WTC11 (cell line): Measurements from ENCODE around the gene ATP6V0B. TPM values are rescaled to one million over a fixed set of nuclear protein-coding genes. Genes with fewer than 3 reads are reported as not detected.

Source experiments
- ATAC-seq: fragments of 200-7000 bp; cut with Tn5 transposase; 2 replicates; pipeline ENCODE4 v1.10.0; 2021; ENCODE audit warnings: mild to moderate bottlenecking, moderate library complexity
- CTCF ChIA-PET: fragments of 300-600 bp; sonication (Branson Sonifier 250); formaldehyde crosslinking; loops from one replicate; lab custom pipeline; 2021; ENCODE audit warnings: antibody characterized with exemption; lab: Charles Lee
- POLR2A ChIA-PET: fragments of 350-600 bp; sonication (Branson Sonifier 250); formaldehyde crosslinking; loops from one replicate; lab custom pipeline; 2021; ENCODE audit warnings: antibody characterized with exemption; lab: Charles Lee
- DNase-seq: peaks from one replicate; pipeline ENCODE4 v3.0.0; 2021; ENCODE audit warnings: low spot score
- H3K27ac Mint-ChIP-seq: 2 replicates; pipeline ENCODE4 v1.8.0; 2021; ENCODE audit warnings: mixed read lengths
- H3K27me3 Mint-ChIP-seq: 2 replicates; pipeline ENCODE4 v1.8.0; 2021; ENCODE audit warnings: low read depth, mild to moderate bottlenecking, moderate library complexity, mixed read lengths
- H3K36me3 Mint-ChIP-seq: 2 replicates; pipeline ENCODE4 v1.8.0; 2021; ENCODE audit warnings: mixed read lengths
- H3K4me1 Mint-ChIP-seq: 2 replicates; pipeline ENCODE4 v1.8.0; 2022; ENCODE audit warnings: mixed read lengths
- H3K4me3 Mint-ChIP-seq: 2 replicates; pipeline ENCODE4 v1.8.0; 2021; ENCODE audit warnings: mild to moderate bottlenecking, moderate library complexity, mixed read lengths
- H3K9me3 Mint-ChIP-seq: 2 replicates; pipeline ENCODE4 v1.8.0; 2021; ENCODE audit warnings: mixed read lengths
- CBFB ChIP-seq: sonication (generic); formaldehyde crosslinking; IDR thresholded peaks from 2 replicates; pipeline ENCODE4 v1.8.1; 2022; ENCODE audit warnings: mild to moderate bottlenecking, low read depth, missing genetic modification reagents
- CREB1 ChIP-seq: sonication (generic); formaldehyde crosslinking; IDR thresholded peaks from 2 replicates; pipeline ENCODE4 v1.8.0; 2023; ENCODE audit warnings: mild to moderate bottlenecking, missing genetic modification reagents
- E2F5 ChIP-seq: sonication (generic); formaldehyde crosslinking; IDR thresholded peaks from 2 replicates; pipeline ENCODE4 v1.8.1; 2022; ENCODE audit warnings: mild to moderate bottlenecking, moderate library complexity, missing genetic modification reagents
- FOXJ3 ChIP-seq: sonication (generic); formaldehyde crosslinking; IDR thresholded peaks from 2 replicates; pipeline ENCODE4 v1.9.0; 2021; ENCODE audit warnings: missing genetic modification reagents, mild to moderate bottlenecking, borderline replicate concordance
- FOXK1 ChIP-seq: sonication (generic); formaldehyde crosslinking; IDR thresholded peaks from 2 replicates; pipeline ENCODE4 v1.8.0; 2022; ENCODE audit warnings: mild to moderate bottlenecking, moderate library complexity, missing genetic modification reagents
- KAT7 ChIP-seq: sonication (generic); formaldehyde crosslinking; IDR thresholded peaks from 2 replicates; pipeline ENCODE4 v1.8.1; 2023; ENCODE audit warnings: missing genetic modification reagents, mild to moderate bottlenecking, borderline replicate concordance
- MXD4 ChIP-seq: fragments of 250-450 bp; sonication (Bioruptor Pico); IDR thresholded peaks from 2 replicates; pipeline ENCODE4 v1.8.0; 2021; ENCODE audit warnings: mild to moderate bottlenecking, moderate library complexity, borderline replicate concordance
- MYBL2 ChIP-seq: sonication (generic); formaldehyde crosslinking; IDR thresholded peaks from 2 replicates; pipeline ENCODE4 v1.8.1; 2023; ENCODE audit warnings: mild to moderate bottlenecking, moderate library complexity, missing genetic modification reagents
- OVOL2 ChIP-seq: fragments of 250-450 bp; sonication (Bioruptor Pico); IDR thresholded peaks from 2 replicates; pipeline ENCODE4 v1.9.0; 2021; ENCODE audit warnings: mild to moderate bottlenecking, borderline replicate concordance
- PRRX2 ChIP-seq: fragments of 250-450 bp; sonication (Bioruptor Pico); IDR thresholded peaks from 2 replicates; pipeline ENCODE4 v1.8.0; 2021; ENCODE audit warnings: mild to moderate bottlenecking
- SOX15 ChIP-seq: fragments of 250-450 bp; sonication (Bioruptor Pico); IDR thresholded peaks from 2 replicates; pipeline ENCODE4 v1.9.0; 2021; ENCODE audit warnings: mild to moderate bottlenecking
- ZMAT4 ChIP-seq: fragments of 250-450 bp; sonication (Bioruptor Pico); IDR thresholded peaks from 2 replicates; pipeline ENCODE4 v1.9.0; 2021; ENCODE audit warnings: mild to moderate bottlenecking
- ZNF121 ChIP-seq: sonication (generic); formaldehyde crosslinking; IDR thresholded peaks from 2 replicates; pipeline ENCODE4 v1.8.0; 2023; ENCODE audit warnings: missing genetic modification reagents
- ZNF232 ChIP-seq: sonication (generic); formaldehyde crosslinking; IDR thresholded peaks from 2 replicates; pipeline ENCODE4 v1.8.0; 2022; ENCODE audit warnings: mild to moderate bottlenecking, missing genetic modification reagents
- ZNF416 ChIP-seq: fragments of 250-450 bp; sonication (Bioruptor Pico); IDR thresholded peaks from 2 replicates; pipeline ENCODE4 v1.9.0; 2021; ENCODE audit warnings: mild to moderate bottlenecking, inconsistent platforms
- total RNA-seq: library from RNA; stranded (reverse); gene quantifications from 3 replicates; pipeline ENCODE4 v1.2.3, GENCODE V29; 2021
- TF ChIP-seq, protein P1 (sequence below): sonication (generic); formaldehyde crosslinking; IDR thresholded peaks from 2 replicates; pipeline ENCODE4 v1.8.1; 2022; ENCODE audit warnings: low read depth, missing genetic modification reagents, borderline replicate concordance
- TF ChIP-seq, protein P2 (sequence below): sonication (generic); formaldehyde crosslinking; IDR thresholded peaks from 2 replicates; pipeline ENCODE4 v1.8.1; 2022; ENCODE audit warnings: low read depth, mild to moderate bottlenecking, moderate library complexity, missing genetic modification reagents, borderline replicate concordance
- TF ChIP-seq, protein P3 (sequence below): sonication (generic); formaldehyde crosslinking; IDR thresholded peaks from 2 replicates; pipeline ENCODE4 v1.8.0; 2022; ENCODE audit warnings: mild to moderate bottlenecking, missing genetic modification reagents

ATP6V0B gene
- total RNA-seq, 1 experiment from 2014 or later: 110 TPM

- Mint-ChIP-seq H3K36me3 (peaks cover 8% of the 10 kb centered on the region; the same call in 1 of the 2 replicates), H3K9me3 (no peaks in the 10 kb centered on the region), H3K4me3 (no peak overlapping the region), H3K27ac (no peak overlapping the region), H3K4me1 (no peaks in the 10 kb centered on the region), H3K27me3 (no peaks in the 10 kb centered on the region)
- DNase-seq (no peak), ATAC-seq (no peak)
- CTCF ChIA-PET: no interaction called here
- TF ChIP-seq, protein P1, sequence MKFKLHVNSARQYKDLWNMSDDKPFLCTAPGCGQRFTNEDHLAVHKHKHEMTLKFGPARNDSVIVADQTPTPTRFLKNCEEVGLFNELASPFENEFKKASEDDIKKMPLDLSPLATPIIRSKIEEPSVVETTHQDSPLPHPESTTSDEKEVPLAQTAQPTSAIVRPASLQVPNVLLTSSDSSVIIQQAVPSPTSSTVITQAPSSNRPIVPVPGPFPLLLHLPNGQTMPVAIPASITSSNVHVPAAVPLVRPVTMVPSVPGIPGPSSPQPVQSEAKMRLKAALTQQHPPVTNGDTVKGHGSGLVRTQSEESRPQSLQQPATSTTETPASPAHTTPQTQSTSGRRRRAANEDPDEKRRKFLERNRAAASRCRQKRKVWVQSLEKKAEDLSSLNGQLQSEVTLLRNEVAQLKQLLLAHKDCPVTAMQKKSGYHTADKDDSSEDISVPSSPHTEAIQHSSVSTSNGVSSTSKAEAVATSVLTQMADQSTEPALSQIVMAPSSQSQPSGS (CRISPR knock-in tag): no peak
- TF ChIP-seq, all 79 proteins: peak for 0
- POLR2A ChIA-PET: no interaction called here
Measured at GRCh38 chr1:43960798-43961197, 14.0 kb upstream of the ATP6V0B start.

- H3K27ac Mint-ChIP-seq: no peak overlapping the region
- POLR2A ChIA-PET: no interaction called here
- H3K4me3 Mint-ChIP-seq: no peak overlapping the region
- TF ChIP-seq, protein P2, sequence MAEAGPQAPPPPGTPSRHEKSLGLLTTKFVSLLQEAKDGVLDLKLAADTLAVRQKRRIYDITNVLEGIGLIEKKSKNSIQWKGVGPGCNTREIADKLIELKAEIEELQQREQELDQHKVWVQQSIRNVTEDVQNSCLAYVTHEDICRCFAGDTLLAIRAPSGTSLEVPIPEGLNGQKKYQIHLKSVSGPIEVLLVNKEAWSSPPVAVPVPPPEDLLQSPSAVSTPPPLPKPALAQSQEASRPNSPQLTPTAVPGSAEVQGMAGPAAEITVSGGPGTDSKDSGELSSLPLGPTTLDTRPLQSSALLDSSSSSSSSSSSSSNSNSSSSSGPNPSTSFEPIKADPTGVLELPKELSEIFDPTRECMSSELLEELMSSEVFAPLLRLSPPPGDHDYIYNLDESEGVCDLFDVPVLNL (CRISPR knock-in tag): no peak
- TF ChIP-seq E2F5 (no peak), SOX15 (no peak), CBFB (no peak), CREB1 (CRISPR knock-in tag) (no peak), FOXJ3 (no peak), MYBL2 (CRISPR knock-in tag) (no peak)
- no peak for ATAC-seq
- no peaks in the 10 kb centered on the region for H3K4me1 Mint-ChIP-seq
- CTCF ChIA-PET: no interaction called here
- no peaks in the 10 kb centered on the region for H3K27me3 Mint-ChIP-seq
- no peaks in the 10 kb centered on the region for H3K9me3 Mint-ChIP-seq
- no peak for DNase-seq
- peaks cover 8% of the 10 kb centered on the region; the same call in 1 of the 2 replicates for H3K36me3 Mint-ChIP-seq
Measured at GRCh38 chr1:43961692-43962091, 13.1 kb upstream of the ATP6V0B start.

GRCh38 chr1:43962324-43962723 lies 12.4 kb upstream of the ATP6V0B start:
- no peak overlapping the region for H3K27ac Mint-ChIP-seq
- ATAC-seq (no peak), DNase-seq (no peak)
- TF ChIP-seq OVOL2 (CRISPR knock-in tag) (no peak), ZNF121 (CRISPR knock-in tag) (no peak), E2F5 (no peak), ZNF232 (no peak)
- no peaks in the 10 kb centered on the region for H3K9me3 Mint-ChIP-seq
- POLR2A ChIA-PET: no interaction called here
- no peaks in the 10 kb centered on the region for H3K4me1 Mint-ChIP-seq
- H3K27me3 Mint-ChIP-seq: no peaks in the 10 kb centered on the region
- no peak overlapping the region for H3K4me3 Mint-ChIP-seq
- CTCF ChIA-PET: no interaction called here
- H3K36me3 Mint-ChIP-seq: peaks cover 3% of the 10 kb centered on the region; the same call in 1 of the 2 replicates

- H3K4me3 Mint-ChIP-seq: no peak overlapping the region
- TF ChIP-seq FOXK1 (CRISPR knock-in tag) (no peak), ZNF416 (CRISPR knock-in tag) (no peak)
- H3K9me3 Mint-ChIP-seq: no peaks in the 10 kb centered on the region
- no peaks in the 10 kb centered on the region for H3K4me1 Mint-ChIP-seq
- no peak for DNase-seq
- ChIA-PET POLR2A (no interaction called here), CTCF (interaction anchor here (1.1 kb wide), 1 partner anchor 28 kb away, joined by 3 read pairs; no protein-coding TSS in a partner anchor)
- H3K36me3 Mint-ChIP-seq: 0 out of 2 replicates have a peak, but pooled peaks cover 2% of the 10 kb centered on the region
- no peaks in the 10 kb centered on the region for H3K27me3 Mint-ChIP-seq
- ATAC-seq: no peak
- H3K27ac Mint-ChIP-seq: no peak overlapping the region
Measured at GRCh38 chr1:43963006-43963405, 11.8 kb upstream of the ATP6V0B start.

GRCh38 chr1:43963890-43964289 lies 10.9 kb upstream of the ATP6V0B start:
- H3K9me3 Mint-ChIP-seq: no peaks in the 10 kb centered on the region
- ChIA-PET POLR2A (no interaction called here), CTCF (interaction anchor here (1.1 kb wide), 1 partner anchor 29 kb away, joined by 3 read pairs; no protein-coding TSS in a partner anchor)
- 0 out of 2 replicates have a peak, but pooled peaks cover under 1% of the 10 kb centered on the region for H3K36me3 Mint-ChIP-seq
- ATAC-seq (no peak), DNase-seq (no peak)
- H3K4me1 Mint-ChIP-seq: no peaks in the 10 kb centered on the region
- no peak overlapping the region for H3K27ac Mint-ChIP-seq
- no peaks in the 10 kb centered on the region for H3K27me3 Mint-ChIP-seq
- H3K4me3 Mint-ChIP-seq: no peak overlapping the region
- TF ChIP-seq E2F5: no peak
- TF ChIP-seq PRRX2 (CRISPR knock-in tag): no peak
- no peak for TF ChIP-seq MXD4 (CRISPR knock-in tag)
- TF ChIP-seq KAT7: no peak
- TF ChIP-seq, protein P3, sequence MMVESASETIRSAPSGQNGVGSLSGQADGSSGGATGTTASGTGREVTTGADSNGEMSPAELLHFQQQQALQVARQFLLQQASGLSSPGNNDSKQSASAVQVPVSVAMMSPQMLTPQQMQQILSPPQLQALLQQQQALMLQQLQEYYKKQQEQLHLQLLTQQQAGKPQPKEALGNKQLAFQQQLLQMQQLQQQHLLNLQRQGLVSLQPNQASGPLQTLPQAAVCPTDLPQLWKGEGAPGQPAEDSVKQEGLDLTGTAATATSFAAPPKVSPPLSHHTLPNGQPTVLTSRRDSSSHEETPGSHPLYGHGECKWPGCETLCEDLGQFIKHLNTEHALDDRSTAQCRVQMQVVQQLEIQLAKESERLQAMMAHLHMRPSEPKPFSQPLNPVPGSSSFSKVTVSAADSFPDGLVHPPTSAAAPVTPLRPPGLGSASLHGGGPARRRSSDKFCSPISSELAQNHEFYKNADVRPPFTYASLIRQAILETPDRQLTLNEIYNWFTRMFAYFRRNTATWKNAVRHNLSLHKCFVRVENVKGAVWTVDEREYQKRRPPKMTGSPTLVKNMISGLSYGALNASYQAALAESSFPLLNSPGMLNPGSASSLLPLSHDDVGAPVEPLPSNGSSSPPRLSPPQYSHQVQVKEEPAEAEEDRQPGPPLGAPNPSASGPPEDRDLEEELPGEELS (CRISPR knock-in tag): no peak
- TF ChIP-seq FOXJ3: no peak
- TF ChIP-seq ZMAT4 (CRISPR knock-in tag): no peak
- TF ChIP-seq SOX15: no peak
